HepG2 (cell line): Measurements from ENCODE around the gene ZDHHC19. TPM values are rescaled to one million over a fixed set of nuclear protein-coding genes. Genes with fewer than 3 reads are reported as not detected.
A peak's percentile ranks its signal among the peaks of the same experiment; 100 is the strongest.

Experiments
- ARHGAP35 ChIP-seq: sonication (generic); formaldehyde crosslinking; IDR thresholded peaks from 2 replicates; pipeline ENCODE4 v1.9.0; 2022; ENCODE audit warnings: mild to moderate bottlenecking, inconsistent platforms, moderate library complexity, missing genetic modification reagents, borderline replicate concordance
- CREB3 ChIP-seq: sonication (generic); formaldehyde crosslinking; IDR thresholded peaks from 2 replicates; pipeline ENCODE4 v1.5.0; 2020; ENCODE audit warnings: missing genetic modification reagents
- CTCF ChIP-seq: sonication (generic); formaldehyde crosslinking; IDR thresholded peaks from 2 replicates; pipeline ENCODE4 v1.5.0; 2020; ENCODE audit warnings: mild to moderate bottlenecking, missing genetic modification reagents, moderate library complexity
- HDAC1 ChIP-seq: sonication (generic); formaldehyde crosslinking; IDR thresholded peaks from 2 replicates; pipeline ENCODE4 v1.5.1; 2020; ENCODE audit warnings: mild to moderate bottlenecking, missing genetic modification reagents
- RARG ChIP-seq: sonication (generic); formaldehyde crosslinking; IDR thresholded peaks from 2 replicates; pipeline ENCODE4 v1.4.0; 2020; ENCODE audit warnings: low read depth, mild to moderate bottlenecking, missing genetic modification reagents
- SMC3 ChIP-seq: IDR thresholded peaks from 2 replicates; pipeline ENCODE4 v1.6.1; 2011; ENCODE audit warnings: low read length, improper control_type of control experiment
- TCF7 ChIP-seq: sonication (generic); IDR thresholded peaks from 2 replicates; pipeline ENCODE4 v1.6.1; 2016; ENCODE audit warnings: antibody characterized with exemption, low read depth
- YEATS2 ChIP-seq: sonication (generic); formaldehyde crosslinking; IDR thresholded peaks from 2 replicates; pipeline ENCODE4 v1.4.0; 2020; ENCODE audit warnings: missing genetic modification reagents, borderline replicate concordance
- ZBTB21 ChIP-seq: sonication (generic); formaldehyde crosslinking; IDR thresholded peaks from 2 replicates; pipeline ENCODE4 v1.4.0; 2020; ENCODE audit warnings: missing genetic modification reagents
- ZBTB38 ChIP-seq: sonication (generic); formaldehyde crosslinking; IDR thresholded peaks from 2 replicates; pipeline ENCODE4 v1.5.1; 2020; ENCODE audit warnings: mild to moderate bottlenecking, missing genetic modification reagents
- ZFY ChIP-seq: sonication (generic); formaldehyde crosslinking; IDR thresholded peaks from 2 replicates; pipeline ENCODE4 v1.4.0; 2020; ENCODE audit warnings: missing genetic modification reagents
- ZNF292 ChIP-seq: sonication (generic); formaldehyde crosslinking; IDR thresholded peaks from 2 replicates; pipeline ENCODE4 v1.8.1; 2022; ENCODE audit warnings: mild to moderate bottlenecking, low read depth, missing genetic modification reagents, borderline replicate concordance
- ZNF576 ChIP-seq: sonication (generic); formaldehyde crosslinking; IDR thresholded peaks from 2 replicates; pipeline ENCODE4 v1.4.0; 2020; ENCODE audit warnings: mild to moderate bottlenecking, missing genetic modification reagents
- polyA plus RNA-seq, 8 experiments: library from polyadenylated mRNA; depleted of rRNA in 3 of 8; stranded (reverse) in 7 of 8; unstranded in 1 of 8; fragments of >200 nt; fragmentation: Illumina TruSeq in 4 of 8; extraction: Trizol in 4 of 8; gene quantifications; 2 replicates each; pipeline versions ENCODE4 v1.2.1 to v1.2.3, GENCODE V29; 2011 to 2016; ENCODE audit warnings: low read depth in 4 of 8, missing spikeins in 1 of 8, mixed read lengths in 1 of 8; ENCODE audit not compliant: insufficient read depth in 1 of 8
- total RNA-seq, 5 experiments: library from RNA; depleted of rRNA; stranded (reverse); fragments of >200 nt; fragmentation: Illumina TruSeq; extraction: Trizol; gene quantifications; 2 replicates each; pipeline ENCODE4 v1.2.3, GENCODE V29; 2016; ENCODE audit warnings: low read depth in 1 of 5
- TF ChIP-seq, protein P1 (sequence below), 2 experiments: sonication (generic) in 1 of 2; formaldehyde crosslinking in 1 of 2; IDR thresholded peaks; 2 replicates each; pipeline versions ENCODE4 v1.4.0 to v1.6.1; 2016 to 2020; ENCODE audit warnings: borderline replicate concordance in 1 of 2, low read depth in 1 of 2, mild to moderate bottlenecking in 1 of 2, missing genetic modification reagents in 1 of 2
- TF ChIP-seq, protein P2 (sequence below): sonication (generic); formaldehyde crosslinking; IDR thresholded peaks from 2 replicates; pipeline ENCODE4 v1.5.1; 2020; ENCODE audit warnings: missing genetic modification reagents, mild to moderate bottlenecking, borderline replicate concordance

The ZDHHC19 gene
- total and polyA plus RNA-seq, 2 of the 13 experiments (the other 11 are each of a cell fraction or from before 2014, with no cell fraction given), result 0.22 to 0.53 TPM

DNA sequence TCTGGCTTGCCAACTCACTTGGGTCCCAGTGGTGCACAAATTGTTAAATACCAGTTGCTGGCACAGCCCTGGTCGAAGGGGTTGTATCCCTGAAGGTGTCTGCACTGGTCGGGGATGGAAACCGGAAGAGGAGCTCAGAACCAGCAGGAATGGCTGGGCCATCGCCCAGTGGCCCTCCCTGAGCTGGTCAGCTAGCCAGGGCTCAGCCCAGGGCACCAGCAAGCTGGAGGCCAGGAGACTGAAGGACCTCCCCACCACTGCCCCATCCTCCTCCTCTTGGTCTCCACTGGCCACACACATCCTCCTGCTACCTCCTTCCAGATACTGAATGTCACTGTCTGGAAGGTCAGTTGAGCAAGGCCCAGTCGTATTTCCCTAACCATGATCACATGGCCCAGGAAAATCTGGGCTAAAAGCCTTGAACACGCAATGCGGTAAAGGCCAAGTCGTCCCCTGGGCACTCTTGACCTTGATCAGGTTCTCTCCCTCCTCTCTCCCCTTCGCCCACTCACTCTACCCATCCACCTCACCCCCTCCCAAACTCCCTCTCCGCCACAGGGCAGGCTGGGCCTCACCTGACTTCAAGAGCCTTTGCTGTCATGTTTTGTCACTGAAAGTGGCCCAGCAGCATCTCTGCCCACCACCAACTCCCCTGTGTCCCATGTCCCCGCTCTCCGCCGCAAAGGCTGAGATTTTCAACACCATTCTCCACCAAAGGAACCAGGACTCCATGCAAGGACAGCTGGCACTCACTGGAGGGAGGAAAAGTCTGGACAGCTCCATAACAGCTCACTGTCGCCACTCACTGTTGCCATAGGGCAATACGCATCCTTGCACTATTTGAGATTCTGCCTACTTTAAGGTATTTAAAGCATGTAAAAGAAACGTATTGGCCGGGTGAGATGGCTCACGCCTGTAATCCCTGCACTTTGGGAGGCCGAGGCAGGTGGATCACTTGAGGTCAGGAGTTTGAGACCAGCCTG, 12.1 kb downstream of the ZDHHC19 start (continued):
- TF ChIP-seq ZNF576 (CRISPR knock-in tag) (peak; percentile 91; the same call in 1 of the 2 replicates), ZBTB38 (CRISPR knock-in tag) (peak; percentile 30; the same call in 1 of the 2 replicates), HDAC1 (CRISPR knock-in tag) (no peak), ARHGAP35 (CRISPR knock-in tag) (no peak), YEATS2 (CRISPR knock-in tag) (no peak), CTCF (peak; percentile 63), ZFY (CRISPR knock-in tag) (no peak), TCF7 (no peak), ZNF292 (no peak), RARG (no peak), CREB3 (CRISPR knock-in tag) (no peak), SMC3 (peak; percentile 54), ZBTB21 (no peak)
- TF ChIP-seq, protein P1, sequence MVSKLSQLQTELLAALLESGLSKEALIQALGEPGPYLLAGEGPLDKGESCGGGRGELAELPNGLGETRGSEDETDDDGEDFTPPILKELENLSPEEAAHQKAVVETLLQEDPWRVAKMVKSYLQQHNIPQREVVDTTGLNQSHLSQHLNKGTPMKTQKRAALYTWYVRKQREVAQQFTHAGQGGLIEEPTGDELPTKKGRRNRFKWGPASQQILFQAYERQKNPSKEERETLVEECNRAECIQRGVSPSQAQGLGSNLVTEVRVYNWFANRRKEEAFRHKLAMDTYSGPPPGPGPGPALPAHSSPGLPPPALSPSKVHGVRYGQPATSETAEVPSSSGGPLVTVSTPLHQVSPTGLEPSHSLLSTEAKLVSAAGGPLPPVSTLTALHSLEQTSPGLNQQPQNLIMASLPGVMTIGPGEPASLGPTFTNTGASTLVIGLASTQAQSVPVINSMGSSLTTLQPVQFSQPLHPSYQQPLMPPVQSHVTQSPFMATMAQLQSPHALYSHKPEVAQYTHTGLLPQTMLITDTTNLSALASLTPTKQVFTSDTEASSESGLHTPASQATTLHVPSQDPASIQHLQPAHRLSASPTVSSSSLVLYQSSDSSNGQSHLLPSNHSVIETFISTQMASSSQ (IDR thresholded peaks at IDR 0.05; ENCODE audit: low read depth), result no peak
- TF ChIP-seq, protein P1 (CRISPR knock-in tag; IDR thresholded peaks at IDR 0.05; ENCODE audit: borderline replicate concordance), result no peak
- TF ChIP-seq, protein P2, sequence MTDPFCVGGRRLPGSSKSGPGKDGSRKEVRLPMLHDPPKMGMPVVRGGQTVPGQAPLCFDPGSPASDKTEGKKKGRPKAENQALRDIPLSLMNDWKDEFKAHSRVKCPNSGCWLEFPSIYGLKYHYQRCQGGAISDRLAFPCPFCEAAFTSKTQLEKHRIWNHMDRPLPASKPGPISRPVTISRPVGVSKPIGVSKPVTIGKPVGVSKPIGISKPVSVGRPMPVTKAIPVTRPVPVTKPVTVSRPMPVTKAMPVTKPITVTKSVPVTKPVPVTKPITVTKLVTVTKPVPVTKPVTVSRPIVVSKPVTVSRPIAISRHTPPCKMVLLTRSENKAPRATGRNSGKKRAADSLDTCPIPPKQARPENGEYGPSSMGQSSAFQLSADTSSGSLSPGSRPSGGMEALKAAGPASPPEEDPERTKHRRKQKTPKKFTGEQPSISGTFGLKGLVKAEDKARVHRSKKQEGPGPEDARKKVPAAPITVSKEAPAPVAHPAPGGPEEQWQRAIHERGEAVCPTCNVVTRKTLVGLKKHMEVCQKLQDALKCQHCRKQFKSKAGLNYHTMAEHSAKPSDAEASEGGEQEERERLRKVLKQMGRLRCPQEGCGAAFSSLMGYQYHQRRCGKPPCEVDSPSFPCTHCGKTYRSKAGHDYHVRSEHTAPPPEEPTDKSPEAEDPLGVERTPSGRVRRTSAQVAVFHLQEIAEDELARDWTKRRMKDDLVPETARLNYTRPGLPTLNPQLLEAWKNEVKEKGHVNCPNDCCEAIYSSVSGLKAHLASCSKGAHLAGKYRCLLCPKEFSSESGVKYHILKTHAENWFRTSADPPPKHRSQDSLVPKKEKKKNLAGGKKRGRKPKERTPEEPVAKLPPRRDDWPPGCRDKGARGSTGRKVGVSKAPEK (CRISPR knock-in tag), result no peak
